SK-N-SH treated with all-trans-retinoic acid at 6 μM for 48 hours (cell line): ENCODE data around the gene NARS2.

ENCODE experiments used
- ATAC-seq: fragments of 200-7000 bp; cut with Tn5 transposase; 3 replicates; pipeline ENCODE4 v1.9.1; 2020; ENCODE audit warnings: mild to moderate bottlenecking, moderate library complexity
- ARNTL ChIP-seq: fragments of 450-650 bp; formaldehyde crosslinking; IDR thresholded peaks from 2 replicates; pipeline ENCODE4 v1.5.0; 2020; ENCODE audit warnings: low read depth, mild to moderate bottlenecking, moderate library complexity, borderline replicate concordance
- BACH2 ChIP-seq: fragments of 250-450 bp; sonication (Bioruptor Pico); IDR thresholded peaks from 2 replicates; pipeline ENCODE4 v1.9.0; 2021; ENCODE audit warnings: mild to moderate bottlenecking, borderline replicate concordance
- CSDC2 ChIP-seq: fragments of 250-450 bp; sonication (Bioruptor Pico); IDR thresholded peaks from 2 replicates; pipeline ENCODE4 v1.5.0; 2020; ENCODE audit warnings: mild to moderate bottlenecking, moderate library complexity
- GLIS3 ChIP-seq: fragments of 250-450 bp; sonication (Bioruptor Pico); IDR thresholded peaks from 2 replicates; pipeline ENCODE4 v1.5.0; 2020; ENCODE audit warnings: mild to moderate bottlenecking, moderate library complexity
- ISL1 ChIP-seq: fragments of 250-450 bp; sonication (Bioruptor Pico); IDR thresholded peaks from 2 replicates; pipeline ENCODE4 v2.1.2; 2022; ENCODE audit warnings: mild to moderate bottlenecking, moderate library complexity
- OSR1 ChIP-seq: fragments of 250-450 bp; sonication (Bioruptor Pico); IDR thresholded peaks from 2 replicates; pipeline ENCODE4 v1.8.0; 2022; ENCODE audit warnings: moderate library complexity, mild to moderate bottlenecking, inconsistent platforms
- PPARA ChIP-seq: fragments of 250-450 bp; sonication (Bioruptor Pico); IDR thresholded peaks from 2 replicates; pipeline ENCODE4 v1.5.0; 2020; ENCODE audit warnings: mild to moderate bottlenecking, borderline replicate concordance
- RARB ChIP-seq: fragments of 250-450 bp; sonication (Bioruptor Pico); IDR thresholded peaks from 2 replicates; pipeline ENCODE4 v1.8.0; 2021; ENCODE audit warnings: mild to moderate bottlenecking, moderate library complexity
- SNAI2 ChIP-seq: fragments of 250-450 bp; sonication (Bioruptor Pico); IDR thresholded peaks from 2 replicates; pipeline ENCODE4 v1.5.0; 2020; ENCODE audit warnings: mild to moderate bottlenecking, moderate library complexity
- TCF4 ChIP-seq: fragments of 250-450 bp; sonication (Bioruptor Pico); IDR thresholded peaks from 2 replicates; pipeline ENCODE4 v1.8.0; 2021; ENCODE audit warnings: mild to moderate bottlenecking, moderate library complexity, borderline replicate concordance
- TOX ChIP-seq: fragments of 250-450 bp; sonication (Bioruptor Pico); IDR thresholded peaks from 2 replicates; pipeline ENCODE4 v1.8.0; 2021; ENCODE audit warnings: mild to moderate bottlenecking, moderate library complexity, borderline replicate concordance
- ZC3H10 ChIP-seq: fragments of 250-450 bp; sonication (Bioruptor Pico); IDR thresholded peaks from 2 replicates; pipeline ENCODE4 v1.5.1; 2021; ENCODE audit warnings: mild to moderate bottlenecking, moderate library complexity
- ZFP3 ChIP-seq: fragments of 250-450 bp; sonication (Bioruptor Pico); IDR thresholded peaks from 2 replicates; pipeline ENCODE4 v1.5.0; 2020; ENCODE audit warnings: mild to moderate bottlenecking, moderate library complexity
- ZFP30 ChIP-seq: fragments of 450-650 bp; formaldehyde crosslinking; IDR thresholded peaks from 2 replicates; pipeline ENCODE4 v1.5.0; 2022; ENCODE audit warnings: mild to moderate bottlenecking, moderate library complexity
- ZNF565 ChIP-seq: fragments of 450-650 bp; formaldehyde crosslinking; conservative IDR thresholded peaks from 2 replicates; pipeline ENCODE4 v1.5.0; 2020; ENCODE audit warnings: low read depth, mild to moderate bottlenecking, moderate library complexity
- ZNF70 ChIP-seq: fragments of 450-650 bp; formaldehyde crosslinking; IDR thresholded peaks from 2 replicates; pipeline ENCODE4 v1.5.0; 2020; ENCODE audit warnings: mild to moderate bottlenecking, moderate library complexity
- ZNF8 ChIP-seq: fragments of 450-650 bp; formaldehyde crosslinking; IDR thresholded peaks from 2 replicates; pipeline ENCODE4 v1.5.0; 2020; ENCODE audit warnings: mild to moderate bottlenecking, moderate library complexity
- TF ChIP-seq, protein P1 (sequence below): fragments of 250-450 bp; sonication (Bioruptor Pico); IDR thresholded peaks from 2 replicates; pipeline ENCODE4 v1.8.0; 2021; ENCODE audit warnings: low read depth, mild to moderate bottlenecking, moderate library complexity, borderline replicate concordance
- TF ChIP-seq, protein P2 (sequence below): fragments of 250-450 bp; sonication (Bioruptor Pico); IDR thresholded peaks from 2 replicates; pipeline ENCODE4 v1.8.0; 2020; ENCODE audit warnings: mild to moderate bottlenecking, moderate library complexity, borderline replicate concordance
- TF ChIP-seq, protein P3 (sequence below): fragments of 250-450 bp; sonication (Bioruptor Pico); IDR thresholded peaks from 2 replicates; pipeline ENCODE4 v1.5.1; 2020; ENCODE audit warnings: low read depth, mild to moderate bottlenecking, moderate library complexity

NARS2 gene

DNA sequence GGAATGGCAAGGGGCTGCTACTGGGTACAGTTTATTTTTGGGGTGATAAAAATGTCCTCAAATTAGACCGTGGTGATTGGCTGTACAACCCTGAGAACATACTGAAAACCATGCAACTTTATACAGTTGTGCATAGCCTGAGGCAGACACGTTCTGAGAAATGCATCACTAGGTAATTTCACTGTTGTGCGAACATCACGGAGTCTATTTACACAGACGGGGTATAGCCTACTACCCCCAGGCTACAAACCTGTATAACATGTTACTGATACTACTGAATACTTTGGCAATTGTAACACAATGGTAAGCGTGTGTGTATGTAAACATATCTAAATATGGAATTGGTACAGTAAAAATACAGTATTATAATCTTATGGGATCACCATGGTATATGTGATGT, 23.6 kb downstream of the NARS2 start:
- ATAC-seq, result no peak
- TF ChIP-seq GLIS3 (CRISPR knock-in tag) (no peak), ZFP30 (CRISPR knock-in tag) (no peak), ZC3H10 (CRISPR knock-in tag) (no peak), TCF4 (CRISPR knock-in tag) (no peak), ZFP3 (no peak), RARB (no peak), ARNTL (no peak), OSR1 (CRISPR knock-in tag) (no peak), ISL1 (CRISPR knock-in tag) (no peak), CSDC2 (CRISPR knock-in tag) (no peak), ZNF8 (no peak)
- TF ChIP-seq, protein P1, sequence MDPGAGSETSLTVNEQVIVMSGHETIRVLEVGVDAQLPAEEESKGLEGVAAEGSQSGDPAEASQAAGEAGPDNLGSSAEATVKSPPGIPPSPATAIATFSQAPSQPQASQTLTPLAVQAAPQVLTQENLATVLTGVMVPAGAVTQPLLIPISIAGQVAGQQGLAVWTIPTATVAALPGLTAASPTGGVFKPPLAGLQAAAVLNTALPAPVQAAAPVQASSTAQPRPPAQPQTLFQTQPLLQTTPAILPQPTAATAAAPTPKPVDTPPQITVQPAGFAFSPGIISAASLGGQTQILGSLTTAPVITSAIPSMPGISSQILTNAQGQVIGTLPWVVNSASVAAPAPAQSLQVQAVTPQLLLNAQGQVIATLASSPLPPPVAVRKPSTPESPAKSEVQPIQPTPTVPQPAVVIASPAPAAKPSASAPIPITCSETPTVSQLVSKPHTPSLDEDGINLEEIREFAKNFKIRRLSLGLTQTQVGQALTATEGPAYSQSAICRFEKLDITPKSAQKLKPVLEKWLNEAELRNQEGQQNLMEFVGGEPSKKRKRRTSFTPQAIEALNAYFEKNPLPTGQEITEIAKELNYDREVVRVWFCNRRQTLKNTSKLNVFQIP (CRISPR knock-in tag), result no peak
- TF ChIP-seq, protein P2, sequence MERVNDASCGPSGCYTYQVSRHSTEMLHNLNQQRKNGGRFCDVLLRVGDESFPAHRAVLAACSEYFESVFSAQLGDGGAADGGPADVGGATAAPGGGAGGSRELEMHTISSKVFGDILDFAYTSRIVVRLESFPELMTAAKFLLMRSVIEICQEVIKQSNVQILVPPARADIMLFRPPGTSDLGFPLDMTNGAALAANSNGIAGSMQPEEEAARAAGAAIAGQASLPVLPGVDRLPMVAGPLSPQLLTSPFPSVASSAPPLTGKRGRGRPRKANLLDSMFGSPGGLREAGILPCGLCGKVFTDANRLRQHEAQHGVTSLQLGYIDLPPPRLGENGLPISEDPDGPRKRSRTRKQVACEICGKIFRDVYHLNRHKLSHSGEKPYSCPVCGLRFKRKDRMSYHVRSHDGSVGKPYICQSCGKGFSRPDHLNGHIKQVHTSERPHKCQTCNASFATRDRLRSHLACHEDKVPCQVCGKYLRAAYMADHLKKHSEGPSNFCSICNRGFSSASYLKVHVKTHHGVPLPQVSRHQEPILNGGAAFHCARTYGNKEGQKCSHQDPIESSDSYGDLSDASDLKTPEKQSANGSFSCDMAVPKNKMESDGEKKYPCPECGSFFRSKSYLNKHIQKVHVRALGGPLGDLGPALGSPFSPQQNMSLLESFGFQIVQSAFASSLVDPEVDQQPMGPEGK (CRISPR knock-in tag), result no peak
- TF ChIP-seq, protein P3, sequence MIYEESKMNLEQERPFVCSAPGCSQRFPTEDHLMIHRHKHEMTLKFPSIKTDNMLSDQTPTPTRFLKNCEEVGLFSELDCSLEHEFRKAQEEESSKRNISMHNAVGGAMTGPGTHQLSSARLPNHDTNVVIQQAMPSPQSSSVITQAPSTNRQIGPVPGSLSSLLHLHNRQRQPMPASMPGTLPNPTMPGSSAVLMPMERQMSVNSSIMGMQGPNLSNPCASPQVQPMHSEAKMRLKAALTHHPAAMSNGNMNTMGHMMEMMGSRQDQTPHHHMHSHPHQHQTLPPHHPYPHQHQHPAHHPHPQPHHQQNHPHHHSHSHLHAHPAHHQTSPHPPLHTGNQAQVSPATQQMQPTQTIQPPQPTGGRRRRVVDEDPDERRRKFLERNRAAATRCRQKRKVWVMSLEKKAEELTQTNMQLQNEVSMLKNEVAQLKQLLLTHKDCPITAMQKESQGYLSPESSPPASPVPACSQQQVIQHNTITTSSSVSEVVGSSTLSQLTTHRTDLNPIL (CRISPR knock-in tag), result no peak
- TF ChIP-seq, all 23 proteins: peak for 0

DNA sequence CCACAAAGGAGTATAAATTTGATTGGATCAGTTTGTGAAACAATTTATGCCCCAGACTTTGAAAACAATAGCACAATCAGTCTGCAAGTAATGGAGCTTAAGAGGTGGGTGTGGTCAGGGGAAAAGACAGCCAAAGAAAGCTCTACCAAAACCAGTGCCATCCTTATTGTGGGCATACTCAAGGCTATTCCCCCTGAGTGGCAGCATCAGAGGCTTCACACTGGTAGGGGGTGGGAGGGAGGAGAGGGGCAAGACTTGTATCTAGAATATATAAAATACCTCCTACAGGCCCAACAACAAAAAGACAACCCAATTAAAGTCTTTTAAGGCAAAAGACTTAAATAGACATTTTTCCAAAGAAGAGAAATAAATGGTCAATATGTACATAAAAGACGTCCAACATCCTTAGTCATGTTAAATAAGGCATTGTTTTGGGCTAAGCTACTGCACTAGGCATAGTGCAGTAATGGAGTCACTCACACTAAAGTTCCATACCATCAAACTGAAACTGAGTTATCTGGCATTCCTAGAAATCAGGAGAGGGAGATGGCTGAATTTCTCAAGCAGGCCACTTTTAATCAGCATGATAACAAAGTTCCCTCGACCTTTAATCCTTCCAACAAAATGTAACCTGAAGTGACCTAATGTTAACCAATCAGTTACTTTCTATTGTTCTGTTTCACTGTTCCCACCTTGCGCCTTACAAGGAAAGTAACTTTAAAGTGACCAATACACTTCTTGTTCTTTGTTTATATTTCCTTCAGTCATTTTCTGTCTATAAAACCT, 24.8 kb downstream of the NARS2 start:
- no peak for TF ChIP-seq OSR1 (CRISPR knock-in tag)
- no peak for TF ChIP-seq ZNF8
- no peak for TF ChIP-seq ZFP30 (CRISPR knock-in tag)
- no peak for TF ChIP-seq CSDC2 (CRISPR knock-in tag)
- TF ChIP-seq ARNTL, result no peak
- no peak for TF ChIP-seq PPARA (CRISPR knock-in tag)
- no peak for TF ChIP-seq SNAI2 (CRISPR knock-in tag)
- no peak for TF ChIP-seq ISL1 (CRISPR knock-in tag)
- no peak for TF ChIP-seq RARB
- TF ChIP-seq BACH2 (CRISPR knock-in tag), result no peak
- TF ChIP-seq ZFP3, result no peak
- no peak for TF ChIP-seq ZNF70 (CRISPR knock-in tag)
- no peak for TF ChIP-seq TOX (CRISPR knock-in tag)
- no peak for ATAC-seq

DNA sequence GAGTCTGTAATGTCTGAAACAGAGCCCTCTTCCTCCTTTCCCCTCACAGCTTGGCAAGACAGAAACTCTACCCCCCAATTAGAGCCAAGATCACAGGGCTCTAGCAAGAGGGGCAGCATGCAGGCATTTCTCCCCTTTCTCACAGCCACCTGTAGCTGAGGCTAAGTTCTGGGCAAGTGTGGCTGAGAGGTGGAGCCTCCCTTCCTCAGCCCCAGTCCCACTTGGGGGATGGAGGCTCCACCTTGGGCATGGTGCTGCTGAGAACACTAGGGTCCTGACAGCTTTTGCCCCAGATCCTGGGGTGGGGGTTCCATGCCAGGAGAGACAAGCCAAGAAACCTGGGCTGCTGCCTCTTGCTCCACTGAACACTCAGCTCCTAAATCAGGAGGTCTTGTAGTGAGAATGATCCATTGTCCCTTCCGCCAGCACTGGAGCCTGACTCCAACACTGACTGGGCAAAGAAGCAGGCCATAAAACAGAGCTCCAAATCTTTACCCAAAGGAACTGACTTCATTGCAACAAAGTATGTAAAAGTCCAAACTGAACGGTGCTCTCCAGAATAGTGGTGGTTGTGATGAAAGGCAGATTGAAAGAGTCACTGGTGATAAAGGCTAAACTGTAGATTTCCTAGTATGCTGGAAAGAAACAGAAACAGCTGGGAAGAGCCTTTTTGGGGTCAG, 25.6 kb downstream of the NARS2 start:
- ATAC-seq, result no peak
- TF ChIP-seq ZC3H10 (CRISPR knock-in tag) (no peak), ZNF565 (CRISPR knock-in tag) (no peak), ZNF70 (CRISPR knock-in tag) (no peak), CSDC2 (CRISPR knock-in tag) (no peak), OSR1 (CRISPR knock-in tag) (no peak), BACH2 (CRISPR knock-in tag) (no peak), PPARA (CRISPR knock-in tag) (no peak), RARB (no peak), TCF4 (CRISPR knock-in tag) (no peak), ZNF8 (no peak), ISL1 (CRISPR knock-in tag) (no peak), SNAI2 (CRISPR knock-in tag) (no peak), TOX (CRISPR knock-in tag) (no peak), ZFP3 (no peak), GLIS3 (CRISPR knock-in tag) (no peak)
- TF ChIP-seq, protein P3 (CRISPR knock-in tag), result no peak
